ENCODE data around the gene PCBP3. TPM values are rescaled to one million over a fixed set of nuclear protein-coding genes. Genes with fewer than 3 reads are reported as not detected.

Gene PCBP3
- total RNA-seq, 4 donors from 2014 or later, result 0.47 to 5.3 (median 1.0) TPM; not detected in 1

GRCh38 chr21:45636951-45637646, 6.4 kb upstream of the PCBP3 start:
- H3K4me3 ChIP-seq, result no peak overlapping the region
- no peak for DNase-seq

GRCh38 chr21:45637883-45638282, 5.6 kb upstream of the PCBP3 start:
- Histone ChIP-seq H3K36me3 (no peaks in the 10 kb centered on the region), H3K4me1 (peaks cover 0 to 26% (median 9%) of the 10 kb centered on the region in 3 donors), H3K4me3 (no peak overlapping the region), H3K27me3 (peaks cover 0 to 52% (median 0%) of the 10 kb centered on the region in 4 donors), H3K9me3 (no peaks in the 10 kb centered on the region), H3K27ac (no peak overlapping the region)
- intact Hi-C loops (cut with DNase I), result no loop called here
- no peak for TF ChIP-seq POLR2A (IDR thresholded peaks at IDR 0.05)
- no peak for TF ChIP-seq CTCF (IDR thresholded peaks at IDR 0.05)
- DNase-seq, result no peak
- 66 to 73% methylated on average over 1 to 10 of the region's 13 CpGs for WGBS, 2 donors

More at GRCh38 chr21:45636951-45637646, 6.4 kb upstream of the PCBP3 start:
- Histone ChIP-seq H3K9me3 (no peaks in the 10 kb centered on the region), H3K4me1 (peaks cover 0 to 18% (median 2%) of the 10 kb centered on the region in 3 donors), H3K27ac (no peak overlapping the region), H3K36me3 (no peaks in the 10 kb centered on the region), H3K27me3 (peaks cover 0 to 44% (median 0%) of the 10 kb centered on the region in 4 donors)
- intact Hi-C loops (cut with DNase I), result no loop called here
- TF ChIP-seq POLR2A (IDR thresholded peaks at IDR 0.05), result no peak
- TF ChIP-seq CTCF (IDR thresholded peaks at IDR 0.05), result no peak
- 46% methylated on average over 5 of the region's 33 CpGs; no CpG with 5 or more reads in 1 of the 2 donors for WGBS, 2 donors

GRCh38 chr21:45638707-45639106, 4.8 kb upstream of the PCBP3 start:
- WGBS, 2 donors, result 22 to 27% methylated on average over 8 of the region's 8 CpGs
- no peak for DNase-seq
- Histone ChIP-seq H3K4me1 (peaks cover 0 to 32% (median 12%) of the 10 kb centered on the region in 3 donors), H3K4me3 (no peak overlapping the region), H3K9me3 (no peaks in the 10 kb centered on the region), H3K27ac (no peak overlapping the region), H3K27me3 (peaks cover 0 to 60% (median 0%) of the 10 kb centered on the region in 4 donors), H3K36me3 (no peaks in the 10 kb centered on the region)
- intact Hi-C loops (cut with DNase I), result no loop called here
- TF ChIP-seq CTCF (IDR thresholded peaks at IDR 0.05) (no peak), POLR2A (IDR thresholded peaks at IDR 0.05) (no peak)

GRCh38 chr21:45639206-45640000, 4.1 kb upstream of the PCBP3 start:
- no peaks in the 10 kb centered on the region for H3K9me3 ChIP-seq
- peaks cover 0 to 39% (median 19%) of the 10 kb centered on the region in 3 donors for H3K4me1 ChIP-seq
- TF ChIP-seq POLR2A (IDR thresholded peaks at IDR 0.05) (no peak), CTCF (IDR thresholded peaks at IDR 0.05) (no peak)
- intact Hi-C loops (cut with DNase I), result no loop called here
- no peak overlapping the region for H3K4me3 ChIP-seq
- H3K27me3 ChIP-seq, result peaks cover 0 to 67% (median 1%) of the 10 kb centered on the region in 4 donors
- no peak overlapping the region for H3K27ac ChIP-seq
- H3K36me3 ChIP-seq, result no peaks in the 10 kb centered on the region
- no peak for DNase-seq
- 45 to 48% methylated on average over 6 of the region's 11 CpGs for WGBS, 2 donors
